SK-N-DZ (cell line): ENCODE data around the gene PRICKLE2.

Experiments used
- DNase-seq: peaks from one replicate; pipeline ENCODE4 v3.0.0-alpha.2; 2015; ENCODE audit warnings: low spot score
- small RNA-seq, 2 experiments: library from RNA; depleted of rRNA; stranded (forward); fragments of <200 nt; gene quantifications; one replicate each; pipeline ENCODE3, GENCODE V24; 2014

Gene PRICKLE2

GRCh38 chr3:64048631-64049061, 176.6 kb downstream of the PRICKLE2 start:
- no peak for DNase-seq

DNA sequence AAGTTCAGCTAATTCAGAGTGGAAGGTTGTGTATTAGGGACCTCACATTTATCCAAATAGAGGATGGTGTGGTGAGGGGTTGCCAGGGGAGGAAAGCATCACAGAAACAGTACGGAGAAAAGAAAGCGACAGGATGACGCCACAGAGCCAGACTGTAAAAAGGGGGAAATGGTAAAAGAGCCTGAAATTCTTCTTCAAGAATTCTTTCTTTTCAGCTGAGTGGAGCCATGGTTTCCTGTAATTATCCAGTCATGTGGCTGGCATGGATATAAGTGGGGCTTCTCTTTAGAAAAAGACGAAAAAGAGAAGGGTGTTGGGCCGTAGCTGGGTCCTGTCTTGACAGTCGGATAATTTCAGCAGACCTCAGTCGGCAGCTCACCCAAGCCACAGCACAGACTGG, 177.5 kb downstream of the PRICKLE2 start:
- DNase-seq = no peak

DNA sequence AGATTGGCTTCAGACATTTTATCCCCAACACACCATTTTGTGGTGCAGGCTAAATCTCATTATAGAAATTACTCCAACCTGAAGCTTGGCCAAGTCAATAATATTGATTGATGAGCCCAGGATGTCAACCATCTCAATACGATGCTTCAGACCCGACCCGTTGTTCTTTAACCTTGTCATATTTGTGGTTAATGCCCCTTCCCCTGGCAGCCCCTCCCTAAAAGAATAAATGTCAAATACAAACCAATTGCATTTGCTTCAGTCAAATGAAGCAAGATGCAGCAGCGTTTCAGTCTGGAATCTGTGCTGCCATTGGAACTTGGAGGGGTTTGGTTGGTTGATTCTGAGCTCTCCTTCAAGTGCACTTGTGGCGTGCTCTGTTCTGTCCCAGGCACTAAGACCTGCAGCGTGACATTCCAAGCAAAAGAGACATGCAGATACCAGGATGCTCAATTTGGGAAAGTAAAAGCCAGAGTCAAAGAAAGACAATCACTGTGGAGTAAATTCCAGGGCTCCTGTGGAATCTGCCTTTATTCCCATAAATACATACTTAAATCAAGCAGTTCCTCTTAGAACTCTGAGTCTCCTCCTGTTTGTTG, 178.2 kb downstream of the PRICKLE2 start:
- DNase-seq = no peak

DNA sequence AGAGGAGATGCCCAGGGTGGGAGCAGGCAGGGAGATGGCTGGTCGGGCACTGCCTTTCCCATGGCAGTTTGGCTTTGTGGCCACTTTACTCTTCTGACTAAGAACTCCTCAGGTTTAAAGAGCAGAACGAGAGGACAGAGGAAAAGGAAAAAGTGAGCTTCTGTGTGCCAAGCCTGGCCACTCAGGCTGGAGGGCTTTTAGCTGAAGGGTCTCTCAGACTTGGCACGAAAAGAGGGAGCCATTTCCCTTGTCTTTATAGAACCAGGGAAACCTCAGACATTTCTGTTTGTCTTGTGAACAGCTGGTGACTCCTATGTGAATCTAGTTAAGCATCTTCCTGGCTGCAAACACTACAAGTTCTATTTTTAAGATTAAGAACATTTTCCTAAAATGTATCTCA, 178.7 kb downstream of the PRICKLE2 start:
- DNase-seq = no peak

GRCh38 chr3:64042952-64043351, 182.3 kb downstream of the PRICKLE2 start:
- DNase-seq = no peak

Small RNAs within 50 kb of the gene (small RNA-seq; reads per million reads assigned to genes)
- 0.10 to 0.84 reads per million in 2 experiments for gene RF00012
